ENCODE results near the gene CSNK1A1L.
"Not testable (repeated sequence)": the region's sequence is repeated elsewhere in the genome, so short reads cannot be mapped to it uniquely, and the experiment has no call there.

CSNK1A1L gene

GRCh38 chr13:37058910-37059847 lies 46.3 kb downstream of the CSNK1A1L start, which contains the start of gene SUPT20H:
TSS of gene SUPT20H (minus strand) at chr13:37059688. CDS start at chr13:37051490, 8,198 bp downstream.
- peak; percentile 79 for DNase-seq (ENCODE audit: low spot score)

DNA sequence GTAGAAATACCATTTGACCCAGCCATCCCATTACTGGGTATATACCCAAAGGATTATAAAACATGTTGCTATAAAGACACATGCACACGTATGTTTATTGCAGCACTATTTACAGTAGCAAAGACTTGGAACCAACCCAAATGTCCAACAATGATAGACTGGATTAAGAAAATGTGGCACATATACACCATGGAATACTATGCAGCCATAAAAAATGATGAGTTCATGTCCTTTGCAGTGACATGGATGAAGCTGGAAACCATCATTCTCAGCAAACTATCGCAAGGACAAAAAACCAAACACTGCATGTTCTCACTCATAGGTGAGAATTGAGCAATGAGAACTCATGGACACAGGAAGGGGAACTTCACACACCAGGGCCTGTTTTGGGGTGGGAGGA lies 49.2 kb downstream of the CSNK1A1L start:
- not testable (repeated sequence) for DNase-seq (ENCODE audit: low spot score)

Measured in hepatic stellate cell (primary cell).